ENCODE results near the gene MRPS30. TPM values are rescaled to one million over a fixed set of nuclear protein-coding genes. Genes with fewer than 3 reads are reported as not detected.

The MRPS30 gene
- total RNA-seq, 1 experiment from 2014 or later = 63.9 TPM

DNA sequence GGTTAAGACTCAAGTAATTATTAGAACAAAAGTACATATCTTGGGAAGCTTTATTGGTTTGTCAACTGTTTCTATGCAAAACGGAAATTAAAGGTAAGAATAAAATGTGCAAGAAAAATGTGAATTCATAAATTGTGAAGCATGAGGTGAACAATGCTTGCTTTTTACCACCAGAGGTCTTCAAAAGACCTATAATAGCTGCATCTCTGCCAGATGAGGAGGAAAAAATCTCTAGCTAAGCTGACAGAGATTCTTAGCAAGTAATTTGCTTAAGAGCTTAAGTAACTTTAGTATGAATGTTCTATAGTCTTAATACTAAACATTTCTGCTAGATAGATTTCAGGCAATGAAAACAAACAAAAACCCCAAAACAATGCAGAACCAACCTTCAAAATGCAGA lies 54.1 kb downstream of the MRPS30 start:
- TF ChIP-seq, protein P1, sequence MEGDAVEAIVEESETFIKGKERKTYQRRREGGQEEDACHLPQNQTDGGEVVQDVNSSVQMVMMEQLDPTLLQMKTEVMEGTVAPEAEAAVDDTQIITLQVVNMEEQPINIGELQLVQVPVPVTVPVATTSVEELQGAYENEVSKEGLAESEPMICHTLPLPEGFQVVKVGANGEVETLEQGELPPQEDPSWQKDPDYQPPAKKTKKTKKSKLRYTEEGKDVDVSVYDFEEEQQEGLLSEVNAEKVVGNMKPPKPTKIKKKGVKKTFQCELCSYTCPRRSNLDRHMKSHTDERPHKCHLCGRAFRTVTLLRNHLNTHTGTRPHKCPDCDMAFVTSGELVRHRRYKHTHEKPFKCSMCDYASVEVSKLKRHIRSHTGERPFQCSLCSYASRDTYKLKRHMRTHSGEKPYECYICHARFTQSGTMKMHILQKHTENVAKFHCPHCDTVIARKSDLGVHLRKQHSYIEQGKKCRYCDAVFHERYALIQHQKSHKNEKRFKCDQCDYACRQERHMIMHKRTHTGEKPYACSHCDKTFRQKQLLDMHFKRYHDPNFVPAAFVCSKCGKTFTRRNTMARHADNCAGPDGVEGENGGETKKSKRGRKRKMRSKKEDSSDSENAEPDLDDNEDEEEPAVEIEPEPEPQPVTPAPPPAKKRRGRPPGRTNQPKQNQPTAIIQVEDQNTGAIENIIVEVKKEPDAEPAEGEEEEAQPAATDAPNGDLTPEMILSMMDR (conservative IDR thresholded peaks at IDR 0.05; ENCODE audit: low read depth, low read length) = peak; percentile 53
- no peak for TF ChIP-seq EZH2 (IDR thresholded peaks at IDR 0.05; ENCODE audit: borderline replicate concordance, low read depth, low read length, poor library complexity, severe bottlenecking)
- no TSS peak for BruUV-seq (replicated peaks)
- no peak overlapping the region for H3K4me3 ChIP-seq (ENCODE audit: low read depth, low read length, poor library complexity, severe bottlenecking)
- no peaks in the 10 kb centered on the region for H3K4me1 ChIP-seq (ENCODE audit: insufficient read depth, low read length, poor library complexity, severe bottlenecking)
- no peak overlapping the region for H3K27ac ChIP-seq (ENCODE audit: low read depth, low read length, poor library complexity, severe bottlenecking)
- H3K9me3 ChIP-seq (ENCODE audit: low read depth, low read length, poor library complexity, severe bottlenecking) = no peaks in the 10 kb centered on the region
- POLR2A ChIA-PET (ENCODE audit: low non-redundant PET) = no interaction called here
- CTCF ChIA-PET = interaction anchor here (0.6 kb wide), 1 partner anchor 358 kb away, joined by 8 read pairs; no protein-coding TSS in a partner anchor
- no peaks in the 10 kb centered on the region for H3K36me3 ChIP-seq (ENCODE audit: insufficient read depth, low read length, poor library complexity, severe bottlenecking)
- DNase-seq (ENCODE audit: low spot score) = peak; percentile 35
- no peaks in the 10 kb centered on the region for H3K27me3 ChIP-seq (replicated peaks; ENCODE audit: insufficient read depth, low read depth, low read length, poor library complexity)
- intact Hi-C loops (cut with micrococcal nuclease; ENCODE audit: unreplicated experiment) = loop anchor here (10.0 kb wide), 1 partner anchor 662 kb away; no protein-coding TSS in a partner anchor

Measured in A673 (cell line).